GM18498 (cell line): ENCODE measurements around the gene SERPINA12.

Experiments
- ATAC-seq: cut with Tn5 transposase; IDR thresholded peaks from one replicate; pipeline ENCODE4 v1.9.1; 2021; ENCODE audit warnings: mild to moderate bottlenecking, moderate library complexity; ENCODE audit not compliant: unreplicated experiment

Gene SERPINA12

DNA sequence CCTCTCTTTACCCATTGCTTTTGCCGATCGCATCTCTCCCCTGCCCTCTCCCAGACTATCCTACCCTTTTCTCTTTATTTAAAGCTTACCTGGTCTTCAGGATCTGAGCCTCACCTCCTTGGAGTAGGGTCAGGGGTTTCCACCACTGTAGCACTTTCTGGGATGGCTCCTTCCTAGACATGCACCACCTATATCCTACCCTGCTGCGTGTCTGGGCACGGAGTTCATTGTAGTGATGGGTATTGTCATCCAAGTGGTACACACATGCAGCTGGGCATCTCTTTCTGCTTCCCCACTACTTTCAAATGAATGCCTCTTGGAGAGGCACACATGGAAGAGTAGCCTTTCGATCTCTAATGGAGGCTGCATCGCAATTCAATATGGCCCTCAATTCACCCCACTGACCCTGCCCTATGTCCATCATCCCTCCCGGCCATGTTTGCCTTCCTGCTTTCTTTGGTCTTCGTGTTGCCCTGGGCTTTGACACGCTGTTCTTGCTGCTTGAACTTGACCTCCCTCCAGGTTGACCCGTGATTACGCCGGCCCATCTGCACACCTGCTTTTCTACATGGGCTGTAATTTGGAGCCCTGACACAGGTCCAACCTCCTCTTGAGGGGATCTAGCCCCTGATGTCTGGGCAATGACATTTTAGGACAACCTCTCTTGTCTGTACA lies 67.6 kb downstream of the SERPINA12 start:
- no peak for ATAC-seq

- ATAC-seq: no peak
Measured at GRCh38 chr14:94441130-94441529, 68.1 kb downstream of the SERPINA12 start.

GRCh38 chr14:94439453-94440057 lies 69.7 kb downstream of the SERPINA12 start:
- ATAC-seq: no peak
